EH (cell line): ENCODE measurements around the gene VWF.
"Not testable (repeated sequence)": the region's sequence is repeated elsewhere in the genome, so short reads cannot be mapped to it uniquely, and the experiment has no call there.

ENCODE experiments used
- DNase-seq: peaks from one replicate; pipeline ENCODE4 v3.0.0-alpha.2; 2015; ENCODE audit warnings: low read depth

The VWF gene

DNA sequence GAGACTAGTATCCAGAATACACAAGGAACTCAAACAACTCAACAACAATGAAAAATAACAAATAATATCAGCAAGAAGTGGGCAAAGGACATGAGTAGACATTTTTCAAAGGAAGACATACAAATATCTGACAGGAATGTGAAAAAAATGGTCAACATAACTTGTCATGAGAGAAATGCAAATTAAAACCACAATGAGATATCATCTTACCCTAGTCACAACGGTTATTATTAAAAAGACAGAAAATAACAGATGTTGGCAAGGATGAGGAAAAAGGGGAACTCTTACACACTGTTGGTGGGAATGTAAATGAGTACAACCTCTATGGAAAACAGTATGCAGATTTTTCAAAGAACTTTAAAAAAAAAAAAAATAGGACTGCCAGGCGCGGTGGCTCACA lies 20.4 kb downstream of the VWF start:
- DNase-seq: peak; percentile 55

DNA sequence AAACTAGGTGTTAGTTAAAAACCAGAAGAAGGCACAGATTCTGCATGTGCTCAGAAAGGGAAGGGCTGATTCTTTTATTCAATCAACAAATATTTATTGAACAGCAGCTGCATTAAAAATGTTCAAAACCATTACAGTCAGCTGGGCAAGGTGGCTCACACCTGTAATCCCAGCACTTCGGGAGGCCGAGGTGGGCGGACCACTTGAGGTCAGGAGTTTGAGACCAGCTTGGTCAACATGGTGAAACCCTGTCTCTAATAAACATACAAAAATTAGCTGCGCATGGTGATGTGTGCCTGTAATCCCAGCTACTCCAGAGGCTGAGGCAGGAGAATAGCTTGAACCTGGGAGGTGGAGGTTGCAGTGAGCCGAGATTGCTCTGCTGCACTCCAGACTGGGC lies 22.4 kb downstream of the VWF start:
- DNase-seq: not testable (repeated sequence)

DNA sequence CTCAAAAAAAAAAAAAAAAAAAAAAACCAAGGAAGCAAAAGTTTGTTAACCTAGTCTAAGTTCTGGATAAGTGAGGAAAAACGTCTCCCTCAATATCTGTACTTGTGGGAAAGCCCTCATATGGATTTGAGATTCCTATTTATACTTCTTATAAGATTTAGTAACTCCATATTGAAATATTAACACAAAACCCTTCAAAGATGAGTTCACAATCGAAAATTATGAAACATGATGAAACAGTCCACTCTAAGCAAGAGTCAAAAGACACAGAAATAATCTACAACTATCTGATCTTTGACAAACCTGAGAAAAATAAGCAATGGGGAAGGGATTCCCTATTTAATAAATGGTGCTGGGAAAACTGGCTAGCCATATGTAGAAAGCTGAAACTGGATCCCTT lies 25.2 kb downstream of the VWF start:
- no peak for DNase-seq

DNA sequence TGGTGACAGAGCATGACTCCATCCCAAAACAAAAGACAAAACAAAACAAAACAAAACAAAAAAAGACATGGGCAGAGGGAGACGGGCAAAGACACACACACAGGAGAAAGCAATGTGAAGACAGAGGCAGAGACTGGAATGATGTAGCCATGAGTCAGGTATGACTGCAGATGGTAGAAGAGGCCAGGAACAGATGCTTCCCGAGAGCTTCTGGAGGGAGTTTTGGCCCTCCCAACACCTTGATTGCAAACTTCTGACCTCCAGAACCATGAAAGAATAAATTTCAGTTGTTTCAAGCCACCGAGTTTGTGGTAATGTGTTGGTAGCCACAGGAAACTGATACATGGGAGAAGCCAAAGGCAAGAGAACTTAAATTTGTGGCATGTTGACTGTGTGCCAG lies 27.1 kb downstream of the VWF start:
- DNase-seq: peak; percentile 54

DNA sequence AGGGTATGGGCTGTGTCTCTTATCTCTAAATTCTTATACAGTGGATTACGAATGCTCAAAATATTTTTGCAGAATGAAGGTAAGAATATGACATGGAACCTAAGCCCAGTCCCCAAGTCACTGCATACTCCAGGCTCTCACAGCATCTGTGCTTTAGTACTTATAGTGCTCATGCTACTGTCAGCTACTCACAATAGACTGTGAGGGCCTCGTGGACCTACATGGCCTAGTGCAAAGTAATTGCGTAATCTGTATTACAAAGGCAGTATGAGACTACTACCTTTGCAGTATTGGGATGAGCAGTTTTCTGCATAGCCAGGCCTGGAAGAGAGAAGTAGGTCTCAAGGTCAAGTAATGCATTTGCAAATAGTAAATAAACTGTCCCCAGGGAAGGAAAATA lies 27.9 kb downstream of the VWF start:
- DNase-seq: no peak

DNA sequence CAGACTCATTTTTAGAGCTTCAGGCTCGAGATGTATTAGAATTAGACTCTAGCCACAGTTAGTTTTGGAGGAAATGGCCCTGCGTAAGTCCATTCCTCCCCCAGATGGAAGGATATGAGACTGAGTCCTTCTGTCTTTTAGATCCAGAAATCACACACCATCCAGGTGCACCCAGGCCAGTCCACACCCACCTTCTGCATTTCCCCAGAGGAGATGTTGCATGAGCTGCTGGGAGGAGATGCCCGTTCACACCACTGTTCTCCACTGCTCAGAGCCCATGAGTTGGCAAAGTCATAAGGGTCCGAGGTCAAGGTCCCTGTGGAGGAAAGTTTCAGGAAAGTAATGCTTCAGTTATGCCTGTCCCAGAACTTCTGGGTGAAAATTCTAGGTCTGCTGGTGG lies 29.2 kb downstream of the VWF start:
- DNase-seq: no peak

DNA sequence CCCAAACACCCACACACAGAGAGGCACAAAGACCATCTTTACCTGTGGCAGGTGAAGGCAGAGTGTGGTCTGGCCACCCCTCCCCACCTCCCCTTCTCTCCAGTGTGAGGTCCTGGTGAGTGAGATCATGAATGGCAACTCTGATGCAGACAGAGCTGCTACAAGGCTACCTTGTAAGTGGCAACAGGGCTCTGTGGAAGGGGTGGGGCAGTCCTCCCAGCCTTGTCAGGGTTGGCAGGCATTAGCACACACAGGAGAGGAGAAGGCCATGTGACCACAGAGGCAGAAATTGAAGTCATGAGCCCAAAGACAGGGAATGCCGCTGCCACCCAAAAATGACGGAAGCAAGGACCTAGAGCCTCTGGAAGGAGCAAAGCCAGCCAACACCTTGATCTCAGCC lies 30.7 kb downstream of the VWF start:
- no peak for DNase-seq

DNA sequence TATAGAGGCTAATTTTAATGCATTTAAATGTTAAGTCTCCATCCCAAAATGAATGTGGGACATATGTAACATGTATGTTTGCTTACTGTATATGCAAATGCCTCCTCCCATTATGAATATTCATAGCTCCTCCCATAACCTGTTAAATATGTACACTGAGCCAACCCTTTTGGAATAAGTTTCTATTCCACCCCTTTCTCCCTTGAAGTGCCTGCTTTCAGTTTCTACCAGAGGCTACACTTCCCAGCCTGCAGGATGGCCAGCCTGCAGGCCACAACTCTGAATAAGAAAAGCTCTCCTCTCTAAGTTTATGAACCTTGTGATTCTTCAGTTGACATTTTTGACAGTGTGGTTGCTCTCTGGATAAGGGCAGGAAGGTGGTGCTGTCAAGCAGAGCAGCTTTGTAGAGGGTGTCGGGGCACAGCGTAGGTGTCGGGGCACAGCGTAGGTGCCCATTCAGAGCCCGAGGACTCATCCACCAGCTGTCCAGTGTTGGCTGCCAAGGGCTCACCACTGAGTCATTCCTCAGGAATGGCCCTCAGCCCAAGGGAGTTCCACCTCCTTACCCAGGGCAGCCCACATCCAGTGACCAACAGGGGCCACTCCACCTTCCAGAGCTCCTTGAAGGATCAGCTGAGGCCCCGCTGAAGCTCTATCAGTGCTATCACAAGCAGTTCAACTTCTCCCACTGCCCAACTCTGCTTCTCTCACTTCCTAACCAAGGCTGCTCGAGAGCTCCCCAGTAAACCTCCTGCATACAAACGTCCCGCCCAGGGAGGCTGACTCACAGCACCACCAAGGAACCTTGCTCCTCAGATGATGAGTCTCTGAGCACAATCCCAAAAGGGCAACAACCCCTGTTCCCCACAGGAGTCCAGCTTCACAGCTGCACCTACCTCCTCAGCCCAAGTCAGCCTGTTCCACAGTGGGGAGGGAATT lies 31.4 kb downstream of the VWF start:
- peak; percentile 91 for DNase-seq

DNA sequence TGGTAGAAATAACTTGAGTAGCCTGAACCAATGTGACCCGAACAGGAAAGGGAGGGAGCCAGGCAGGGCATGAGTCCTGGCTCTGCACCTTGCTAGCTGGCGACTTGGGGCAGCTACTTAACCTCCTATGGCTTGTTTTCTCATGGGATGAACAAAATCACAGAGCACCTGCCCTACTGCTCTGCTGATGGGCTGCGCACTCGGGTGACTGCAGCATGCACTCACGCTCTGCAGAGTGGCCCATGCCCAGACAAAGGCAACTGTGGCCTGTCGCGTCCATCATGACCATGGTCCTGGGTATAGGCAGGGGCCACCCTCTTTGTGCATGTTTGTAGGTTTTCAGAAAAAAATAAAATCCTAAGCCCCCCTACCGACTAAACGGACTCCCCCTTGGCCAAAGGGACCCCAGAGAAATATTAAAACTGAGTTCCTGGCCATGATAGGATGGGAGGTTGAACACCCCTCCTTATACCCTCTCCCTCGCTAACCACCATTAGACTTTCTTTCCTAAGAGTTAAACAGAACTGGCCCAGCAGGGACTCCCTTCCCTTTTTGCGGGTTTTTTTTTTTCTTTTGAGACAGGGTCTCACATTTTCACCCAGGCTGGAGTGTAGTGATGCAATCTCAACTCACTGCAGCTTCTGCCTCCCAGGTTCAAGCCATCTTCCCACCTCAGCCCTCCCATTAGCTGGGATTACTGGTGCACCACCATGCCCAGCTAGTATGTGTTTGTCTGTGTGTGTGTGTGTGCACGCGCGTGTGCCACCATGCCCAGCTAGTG lies 32.5 kb downstream of the VWF start:
- DNase-seq: no peak

DNA sequence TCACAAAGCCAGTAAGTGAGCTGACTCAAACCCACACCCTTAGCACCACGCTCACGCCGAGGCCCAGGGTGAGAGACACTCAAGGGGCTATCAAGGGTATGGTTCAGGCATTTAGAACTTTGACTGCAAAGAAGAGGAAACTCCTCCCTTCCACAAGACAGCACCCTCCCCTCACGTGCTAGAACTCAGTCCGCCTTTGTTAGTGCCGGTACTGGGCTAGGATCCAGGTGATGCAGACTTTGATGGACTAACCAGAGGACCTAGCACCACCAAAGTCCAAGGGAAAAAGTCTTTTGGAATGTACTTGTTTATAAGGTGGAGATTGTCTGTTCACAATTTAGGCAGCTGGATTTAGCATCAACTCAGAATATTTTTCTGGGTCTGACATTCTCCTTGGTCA lies 33.7 kb downstream of the VWF start:
- DNase-seq: peak; percentile 32

DNA sequence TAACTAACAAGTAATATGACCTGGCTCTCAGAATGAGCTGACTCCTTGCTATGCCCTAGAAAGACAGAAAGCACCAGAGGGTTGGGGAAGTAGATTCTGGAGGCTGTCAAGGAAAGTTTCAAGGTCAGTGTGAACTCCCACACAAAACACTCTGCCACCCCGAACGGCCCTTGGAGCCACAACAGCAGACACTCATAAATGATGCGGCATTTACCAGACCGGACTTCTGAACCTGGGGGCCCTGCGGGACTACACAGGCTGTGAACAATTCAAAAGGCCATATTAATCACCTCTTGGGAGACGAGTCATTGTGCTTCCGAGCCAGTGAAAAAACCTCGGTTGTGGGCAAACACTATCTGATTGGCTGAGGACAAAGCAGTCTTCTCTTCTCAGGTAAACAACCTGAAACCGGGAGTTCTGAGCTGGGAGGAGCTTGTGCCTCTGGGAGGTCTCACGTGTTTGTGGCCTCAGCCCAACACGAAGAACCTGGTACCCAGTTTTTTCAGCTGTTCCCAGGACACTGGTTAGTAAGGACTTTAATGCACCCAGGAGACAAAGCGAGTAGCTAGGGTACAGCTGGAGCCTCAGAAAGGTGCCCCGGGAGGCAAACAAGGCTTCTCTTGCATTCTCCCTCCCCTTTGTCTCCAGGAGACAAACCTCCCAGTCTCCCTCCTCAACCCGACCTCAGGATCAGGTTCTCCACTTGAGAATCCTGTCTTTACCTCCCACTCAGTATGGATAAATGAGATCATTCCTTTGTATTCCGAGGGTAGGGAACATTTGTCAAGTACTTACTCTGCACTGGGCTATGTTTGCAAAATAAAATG lies 35.3 kb downstream of the VWF start:
- DNase-seq: peak; percentile 31

DNA sequence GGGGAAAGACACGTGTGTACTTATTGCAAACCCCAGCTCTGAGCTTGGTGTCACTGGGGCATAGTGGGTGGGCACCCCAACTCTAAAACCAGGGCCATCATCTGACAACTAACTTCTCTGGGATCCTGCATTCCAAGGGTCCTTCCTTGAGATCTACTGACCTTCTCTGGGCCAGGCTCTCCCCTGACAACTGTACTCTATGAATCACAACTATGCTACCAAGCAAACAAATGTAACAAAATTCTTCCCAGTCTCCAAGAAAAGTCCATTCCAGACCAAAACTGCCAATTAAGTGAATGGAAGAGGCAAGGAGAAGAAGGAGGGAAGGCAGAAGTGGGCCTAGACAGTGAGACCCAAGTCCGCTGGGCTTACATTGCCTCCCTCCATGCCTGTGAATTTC lies 38.2 kb downstream of the VWF start:
- peak; percentile 45 for DNase-seq

DNA sequence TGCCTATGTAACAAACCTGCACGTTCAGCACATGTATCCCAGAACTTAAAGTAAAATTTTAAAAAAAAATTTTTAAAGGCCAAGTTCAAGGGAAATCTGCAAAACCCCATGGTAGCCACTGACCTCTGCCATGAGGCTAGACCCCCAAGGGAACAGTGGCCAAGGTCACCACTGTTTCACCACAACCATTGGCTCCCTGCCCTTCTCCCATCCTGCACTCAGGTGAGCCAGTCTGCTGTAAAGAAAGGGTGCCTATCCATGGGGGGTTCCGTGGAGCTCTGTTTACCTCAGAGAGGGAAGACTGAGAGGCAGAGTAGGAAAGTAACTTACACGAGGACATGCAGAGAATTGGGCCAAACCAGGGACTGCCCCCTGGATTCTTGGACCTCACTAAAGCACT lies 38.6 kb downstream of the VWF start:
- no peak for DNase-seq

DNA sequence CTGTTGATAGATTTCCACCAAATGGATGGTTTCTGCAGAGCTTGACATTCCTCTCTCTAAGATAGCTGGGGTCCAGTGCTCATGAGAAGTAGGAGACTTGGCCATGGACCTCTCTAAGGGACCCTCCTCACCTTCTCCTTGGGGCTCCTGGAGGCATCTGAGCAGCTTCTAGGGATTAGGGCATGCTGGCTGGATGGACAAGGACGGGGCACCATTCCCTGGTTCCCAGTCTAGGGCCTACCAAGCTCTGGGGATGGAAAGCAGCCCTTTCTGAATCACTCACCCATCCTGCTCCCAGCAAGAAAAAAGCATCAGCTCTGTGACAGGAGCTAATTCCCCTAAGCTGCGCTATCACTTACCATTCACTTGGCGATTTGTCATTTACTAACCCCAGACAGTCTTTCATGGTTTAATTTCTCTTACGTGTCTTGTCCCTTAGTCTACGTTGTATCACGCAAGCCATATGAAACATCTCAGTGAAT lies 39.5 kb downstream of the VWF start:
- no peak for DNase-seq

DNA sequence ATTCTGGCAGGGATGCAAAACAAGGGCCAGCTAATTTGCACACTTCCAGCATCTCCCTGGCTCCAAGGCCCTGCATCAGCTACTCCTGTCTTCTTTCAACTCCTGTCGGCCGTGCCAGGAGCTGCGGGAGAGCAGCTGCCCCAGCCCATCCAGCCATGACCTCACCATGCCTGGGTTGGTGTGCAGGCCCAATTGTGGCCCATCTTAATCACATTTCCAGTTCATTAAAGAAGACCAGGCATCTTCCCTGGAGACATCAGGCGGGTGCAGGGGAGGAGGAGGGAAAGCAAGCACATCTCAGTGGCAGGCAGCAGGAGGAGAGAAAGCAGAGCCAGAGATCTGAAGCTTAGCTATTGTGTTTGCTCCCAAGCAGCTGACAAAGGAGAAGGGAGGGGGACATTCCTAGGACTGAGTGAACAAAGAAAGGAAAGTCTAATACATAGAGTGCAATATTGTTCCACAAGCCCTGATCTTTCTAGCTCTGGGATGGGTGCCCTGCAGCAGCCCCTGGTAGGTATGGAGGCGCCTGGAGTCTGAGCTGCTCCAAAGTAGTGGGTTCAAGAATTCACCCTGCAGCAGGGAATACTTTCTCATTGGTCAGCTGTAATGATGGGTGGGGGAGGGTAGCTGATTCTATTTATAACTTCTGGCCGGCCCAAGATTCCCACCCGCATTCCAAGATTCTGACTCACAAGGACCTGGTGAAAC lies 40.1 kb downstream of the VWF start:
- peak; percentile 76 for DNase-seq

DNA sequence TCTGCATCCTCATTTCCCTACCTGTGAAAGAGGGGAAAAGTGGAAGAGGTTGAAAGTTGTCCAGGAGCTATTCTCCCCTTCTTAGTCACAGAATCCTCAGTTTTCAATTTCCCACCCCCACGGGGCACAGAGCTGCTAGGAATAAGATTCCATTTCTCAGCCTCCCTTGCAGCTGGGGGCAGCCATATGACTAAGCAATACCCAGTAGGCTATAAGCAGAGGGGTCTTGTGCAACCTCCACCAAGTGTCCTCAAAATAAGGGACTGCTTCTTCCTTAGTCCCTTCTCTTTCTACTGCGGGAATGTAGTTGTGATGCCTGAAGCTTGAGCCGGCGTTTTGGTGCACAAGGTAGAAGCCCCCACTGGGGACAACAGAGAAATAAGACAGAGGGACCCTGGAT lies 40.9 kb downstream of the VWF start:
- DNase-seq: peak; percentile 40

DNA sequence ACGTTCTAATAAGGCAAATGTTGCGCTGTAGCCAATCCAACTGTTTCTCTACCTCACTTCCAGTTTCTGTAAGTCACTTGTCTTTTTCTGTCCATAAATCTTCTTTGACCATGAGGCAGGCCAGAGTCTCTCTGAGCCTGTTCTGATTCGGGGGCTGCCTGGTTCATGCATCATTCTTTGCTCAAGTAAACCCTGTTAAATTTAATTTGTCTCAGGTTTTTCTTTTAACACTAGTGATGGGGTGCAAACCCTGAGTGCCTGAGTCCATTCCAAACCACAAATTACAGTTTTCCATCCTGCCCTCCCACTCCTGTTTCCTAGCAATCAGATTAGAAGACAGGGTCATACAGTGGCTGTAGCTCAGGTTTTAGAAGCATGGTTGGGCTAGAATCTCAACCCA lies 41.9 kb downstream of the VWF start:
- DNase-seq: peak; percentile 18

DNA sequence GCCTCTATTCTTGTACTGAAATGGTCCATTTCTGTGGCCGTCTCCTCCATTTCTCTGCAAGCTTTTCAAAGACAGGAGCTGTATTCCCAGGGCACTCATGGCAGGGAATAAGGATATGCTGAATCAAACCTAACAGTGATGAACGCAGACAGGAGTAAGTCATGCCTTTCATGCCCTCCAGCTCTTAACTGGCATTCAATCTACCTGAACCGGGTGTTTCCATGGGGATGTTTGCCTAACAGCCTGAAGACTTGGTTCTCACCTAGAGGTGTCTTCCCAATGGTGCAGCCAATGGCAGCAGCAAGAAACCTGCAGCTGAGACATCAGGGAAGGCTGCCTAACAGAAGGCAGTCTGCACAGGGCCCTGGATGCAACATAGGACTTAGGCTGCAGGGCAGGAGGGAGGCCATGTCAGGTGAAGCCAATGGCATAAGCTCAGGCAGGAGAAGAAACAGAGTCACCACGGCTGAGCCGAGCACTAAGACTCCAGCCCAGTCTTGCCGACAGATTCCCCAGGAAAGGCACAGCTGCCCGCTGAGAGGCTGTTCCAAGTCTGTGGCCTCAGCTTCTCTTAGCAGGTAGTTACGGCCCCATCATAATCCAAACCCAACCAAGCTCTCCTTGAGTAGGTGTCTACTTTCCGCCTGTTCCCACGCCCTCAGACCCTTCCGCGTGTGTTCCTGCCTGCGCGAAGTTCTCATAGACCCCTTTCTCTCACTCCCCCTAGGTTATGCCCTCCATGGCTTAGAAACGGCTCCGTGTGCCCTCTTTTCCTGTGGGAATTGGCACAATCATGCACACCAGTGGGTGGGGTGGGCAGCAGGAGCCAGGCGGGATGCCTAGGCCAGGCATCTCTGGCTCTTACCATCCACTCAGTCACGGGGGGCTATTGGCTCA lies 44.1 kb downstream of the VWF start:
- no peak for DNase-seq

DNA sequence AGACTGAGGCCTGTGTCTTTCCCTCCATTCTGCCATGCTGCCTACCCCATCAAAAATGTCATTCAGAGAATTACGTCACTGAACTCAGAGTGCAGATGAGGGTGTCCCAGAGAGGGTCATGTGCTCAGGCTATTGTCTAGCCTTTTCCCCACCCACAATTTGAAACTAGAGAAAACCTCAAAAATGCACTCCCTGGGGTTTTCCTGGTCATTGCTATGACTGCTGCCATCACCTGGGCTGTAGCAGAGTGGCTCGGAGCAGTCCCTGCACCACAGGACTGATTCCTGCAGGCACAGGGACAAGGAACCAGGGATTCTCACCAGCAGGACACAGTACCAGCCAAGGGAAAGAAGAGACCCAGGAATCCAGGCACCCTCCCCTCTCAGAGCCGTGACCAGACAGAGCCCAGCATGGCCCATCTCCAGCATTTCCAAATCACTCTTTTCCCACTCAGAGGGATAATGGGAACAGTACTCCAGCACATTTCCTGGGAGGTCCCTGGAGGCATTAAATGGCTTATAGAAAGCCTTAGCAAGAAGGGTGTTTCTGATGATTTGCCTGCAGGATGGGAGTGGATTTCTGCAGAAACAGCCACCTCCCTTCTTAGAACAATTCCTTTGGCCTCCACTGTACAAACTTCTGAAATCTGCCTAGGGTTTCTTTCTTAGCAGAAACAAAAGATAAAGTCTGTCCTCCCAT lies 45.9 kb downstream of the VWF start:
- DNase-seq: peak; percentile 26

DNA sequence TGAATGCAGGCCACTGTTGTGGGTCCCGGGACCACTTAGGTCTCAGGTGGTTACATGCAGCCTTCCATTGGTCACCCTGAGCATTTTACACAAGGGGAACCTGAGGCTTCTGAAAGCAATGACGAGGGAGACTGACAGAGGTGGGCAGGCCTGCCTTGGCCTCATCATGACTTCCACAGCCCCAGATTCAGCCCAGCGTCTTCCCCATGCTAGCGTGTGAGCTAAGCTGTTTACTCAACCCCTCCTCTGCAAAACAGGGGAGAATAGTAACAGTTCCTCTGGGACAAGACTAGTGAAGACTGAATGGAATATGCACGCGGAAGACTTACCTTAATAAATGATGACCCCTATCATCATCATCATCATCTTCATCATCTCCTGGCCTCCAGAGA lies 46.8 kb downstream of the VWF start:
- no peak for DNase-seq
